Vagina (tissue), 2 donors: Measurements from ENCODE around the gene RNF183.

Experiments used
- POLR2A ChIP-seq, 2 donors: fragments of 450-650 bp; IDR thresholded peaks; one replicate each; pipeline ENCODE4 v1.6.1; 2017; ENCODE audit warnings: antibody characterized with exemption in 2 of 2, mild to moderate bottlenecking in 2 of 2, moderate library complexity in 2 of 2
- POLR2AphosphoS5 ChIP-seq, 2 donors: sonication (generic); formaldehyde crosslinking; IDR thresholded peaks; one replicate each; pipeline ENCODE4 v1.9.0; 2017; ENCODE audit warnings: antibody characterized with exemption in 2 of 2, mild to moderate bottlenecking in 2 of 2, low read depth in 1 of 2; ENCODE audit not compliant: insufficient read depth in 1 of 2
- TF ChIP-seq, protein P1 (sequence below), 3 experiments: fragments of 450-650 bp in 2 of 3; fragments of 200-600 bp in 1 of 3; sonication (generic) in 1 of 3; IDR thresholded peaks; one replicate each; pipeline ENCODE4 v1.5.1; 2017 to 2019; ENCODE audit warnings: antibody characterized with exemption in 3 of 3, mild to moderate bottlenecking in 2 of 3, moderate library complexity in 2 of 3

GRCh38 chr9:113326230-113326629 lies 23.1 kb upstream of the RNF183 start:
- TF ChIP-seq, protein P1, sequence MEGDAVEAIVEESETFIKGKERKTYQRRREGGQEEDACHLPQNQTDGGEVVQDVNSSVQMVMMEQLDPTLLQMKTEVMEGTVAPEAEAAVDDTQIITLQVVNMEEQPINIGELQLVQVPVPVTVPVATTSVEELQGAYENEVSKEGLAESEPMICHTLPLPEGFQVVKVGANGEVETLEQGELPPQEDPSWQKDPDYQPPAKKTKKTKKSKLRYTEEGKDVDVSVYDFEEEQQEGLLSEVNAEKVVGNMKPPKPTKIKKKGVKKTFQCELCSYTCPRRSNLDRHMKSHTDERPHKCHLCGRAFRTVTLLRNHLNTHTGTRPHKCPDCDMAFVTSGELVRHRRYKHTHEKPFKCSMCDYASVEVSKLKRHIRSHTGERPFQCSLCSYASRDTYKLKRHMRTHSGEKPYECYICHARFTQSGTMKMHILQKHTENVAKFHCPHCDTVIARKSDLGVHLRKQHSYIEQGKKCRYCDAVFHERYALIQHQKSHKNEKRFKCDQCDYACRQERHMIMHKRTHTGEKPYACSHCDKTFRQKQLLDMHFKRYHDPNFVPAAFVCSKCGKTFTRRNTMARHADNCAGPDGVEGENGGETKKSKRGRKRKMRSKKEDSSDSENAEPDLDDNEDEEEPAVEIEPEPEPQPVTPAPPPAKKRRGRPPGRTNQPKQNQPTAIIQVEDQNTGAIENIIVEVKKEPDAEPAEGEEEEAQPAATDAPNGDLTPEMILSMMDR (IDR thresholded peaks at IDR 0.05), result no peak
- TF ChIP-seq POLR2AphosphoS5 (IDR thresholded peaks at IDR 0.05; ENCODE audit: insufficient read depth in 1 of 2, low read depth in 1 of 2) (no peak), POLR2A (IDR thresholded peaks at IDR 0.05) (no peak)
